Thoracic aorta (tissue), 2 donors: ENCODE data around the gene FAM131C. TPM values are rescaled to one million over a fixed set of nuclear protein-coding genes. Genes with fewer than 3 reads are reported as not detected.

Source experiments
- ATAC-seq: fragments of 150-250 bp; one replicate; pipeline ENCODE4 v1.8.0; 2017; ENCODE audit warnings: low read depth; ENCODE audit not compliant: insufficient number of reproducible peaks, low FRiP score
- DNase-seq: peaks from one replicate; pipeline ENCODE4 v3.0.0-alpha.2; 2020; ENCODE audit warnings: low spot score
- H3K27ac ChIP-seq, 2 donors: fragments of 200-600 bp; sonication (generic); 1 replicate in 1 of 2; 2 replicates in 1 of 2; pipeline ENCODE4 v1.5.1; 2016; ENCODE audit warnings: mild to moderate bottlenecking in 2 of 2, moderate library complexity in 2 of 2
- H3K27me3 ChIP-seq: fragments of 200-600 bp; sonication (generic); replicated peaks from 2 replicates; pipeline ENCODE4 v1.6.0; 2016; ENCODE audit warnings: mild to moderate bottlenecking; ENCODE audit not compliant: insufficient read depth
- H3K36me3 ChIP-seq: fragments of 200-600 bp; sonication (generic); one replicate; pipeline ENCODE4 v1.5.1; 2016
- H3K4me1 ChIP-seq, 2 donors: fragments of 200-600 bp; sonication (generic); 1 replicate in 1 of 2; 2 replicates in 1 of 2; pipeline versions ENCODE4 v1.5.1 to v1.6.0; 2016; ENCODE audit warnings: low read depth in 2 of 2, mild to moderate bottlenecking in 1 of 2; ENCODE audit not compliant: control insufficient read depth in 1 of 2
- H3K4me3 ChIP-seq: fragments of 200-600 bp; sonication (generic); 2 replicates; pipeline ENCODE4 v1.5.1; 2016; ENCODE audit warnings: mild to moderate bottlenecking
- H3K9me3 ChIP-seq: fragments of 200-600 bp; sonication (generic); 2 replicates; pipeline ENCODE4 v1.5.1; 2016
- CTCF ChIP-seq: fragments of 200-600 bp; sonication (generic); IDR thresholded peaks from one replicate; pipeline ENCODE4 v1.5.1; 2019; ENCODE audit warnings: antibody characterized with exemption
- total RNA-seq, 2 donors: library from RNA; depleted of rRNA; stranded (reverse); fragments of >200 nt; gene quantifications; one replicate each; pipeline versions ENCODE4 v1.1.0 to v1.2.3, GENCODE V29; 2016

FAM131C gene
- total RNA-seq, 2 donors from 2014 or later: not detected

DNA sequence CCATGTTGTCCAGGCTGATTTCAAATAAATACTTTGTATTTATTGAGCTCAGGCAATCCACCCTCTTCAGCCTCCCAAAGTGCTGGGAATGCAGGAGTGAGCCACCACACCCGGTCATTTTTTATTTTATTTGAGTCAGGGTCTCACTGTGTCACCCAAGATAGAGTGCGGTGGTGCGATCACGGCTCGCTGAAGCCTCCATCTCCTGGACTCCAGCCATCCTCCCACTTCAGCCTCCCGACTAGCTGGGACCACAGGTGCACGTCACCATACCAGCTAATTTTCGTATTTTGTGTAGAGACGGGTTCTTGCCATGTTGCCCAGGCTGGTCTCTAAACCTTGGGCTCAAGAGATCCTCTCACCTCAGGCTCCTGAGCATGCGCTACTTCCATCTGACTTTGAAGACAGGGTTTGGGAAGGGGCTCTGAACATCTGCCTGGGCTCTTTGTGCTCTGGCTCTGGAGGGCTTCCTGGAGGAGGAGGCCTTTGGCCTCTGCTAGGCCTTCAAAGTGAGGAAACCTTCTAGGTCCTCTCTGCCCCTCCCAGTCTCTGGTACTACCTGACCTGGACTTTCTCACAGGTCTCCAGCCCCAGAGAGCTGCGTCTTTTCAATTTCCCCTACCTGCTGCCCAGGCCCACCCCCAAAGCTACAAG, 61.4 kb downstream of the FAM131C start:
- DNase-seq: no peak
- peaks cover 32 to 47% of the 10 kb centered on the region in 2 donors for H3K4me1 ChIP-seq
- H3K36me3 ChIP-seq: peaks cover 8% of the 10 kb centered on the region
- peak overlapping the region; percentile 97 to 100 for H3K27ac ChIP-seq
- H3K4me3 ChIP-seq: peak overlapping the region; percentile 83
- no peak for TF ChIP-seq CTCF
- ATAC-seq: no peak
- no peaks in the 10 kb centered on the region for H3K27me3 ChIP-seq
- H3K9me3 ChIP-seq: no peaks in the 10 kb centered on the region

DNA sequence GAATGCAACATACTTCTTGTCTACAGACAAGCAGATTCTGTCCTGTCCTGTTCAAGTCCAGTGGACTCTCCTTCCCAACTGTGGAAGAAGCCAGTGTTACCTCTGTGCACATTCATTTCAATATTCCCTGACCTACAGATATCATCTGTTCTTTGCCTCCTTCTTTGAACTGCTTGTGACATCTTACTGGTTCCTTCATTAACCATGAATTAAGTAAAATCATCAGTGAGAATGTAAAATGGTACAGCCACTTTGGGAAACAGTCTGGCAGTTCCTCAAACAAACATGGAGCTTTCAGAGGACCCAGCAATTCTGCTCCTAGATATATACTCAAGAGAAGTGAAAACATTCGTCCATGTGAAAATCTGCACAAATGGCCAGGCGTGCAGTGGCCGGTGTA, 62.6 kb downstream of the FAM131C start:
- Histone ChIP-seq H3K27ac (no peak overlapping the region), H3K36me3 (peaks cover 8% of the 10 kb centered on the region), H3K9me3 (no peaks in the 10 kb centered on the region), H3K4me3 (no peak overlapping the region), H3K27me3 (no peaks in the 10 kb centered on the region), H3K4me1 (peaks cover 32 to 39% of the 10 kb centered on the region in 2 donors)
- ATAC-seq (no peak), DNase-seq (no peak)
- TF ChIP-seq CTCF: no peak

DNA sequence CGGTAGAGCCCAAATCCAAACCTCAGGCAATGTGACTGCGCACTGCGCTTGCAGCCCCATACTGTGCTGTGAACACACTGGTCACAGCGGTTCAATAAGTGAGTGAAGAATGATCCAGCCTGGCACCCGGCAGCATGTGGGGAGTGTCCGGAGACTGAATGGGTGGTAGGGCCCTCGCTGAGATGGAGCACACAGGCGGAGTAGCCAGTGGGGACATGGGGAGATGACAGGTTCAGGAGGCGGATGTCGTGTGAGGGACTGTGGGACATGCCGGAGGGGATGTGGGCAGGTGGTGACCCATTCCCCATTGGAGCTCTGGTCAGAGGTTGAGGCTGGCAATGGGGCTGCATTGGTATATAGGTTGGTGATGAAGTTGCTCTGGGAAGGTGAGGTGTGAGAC, 63.8 kb downstream of the FAM131C start:
- no peaks in the 10 kb centered on the region for H3K36me3 ChIP-seq
- H3K27ac ChIP-seq: no peak overlapping the region
- no peak for TF ChIP-seq CTCF
- no peak for DNase-seq
- ATAC-seq: no peak
- no peak overlapping the region for H3K4me3 ChIP-seq
- H3K9me3 ChIP-seq: no peaks in the 10 kb centered on the region
- peaks cover 21 to 27% of the 10 kb centered on the region in 2 donors for H3K4me1 ChIP-seq
- H3K27me3 ChIP-seq: no peaks in the 10 kb centered on the region

DNA sequence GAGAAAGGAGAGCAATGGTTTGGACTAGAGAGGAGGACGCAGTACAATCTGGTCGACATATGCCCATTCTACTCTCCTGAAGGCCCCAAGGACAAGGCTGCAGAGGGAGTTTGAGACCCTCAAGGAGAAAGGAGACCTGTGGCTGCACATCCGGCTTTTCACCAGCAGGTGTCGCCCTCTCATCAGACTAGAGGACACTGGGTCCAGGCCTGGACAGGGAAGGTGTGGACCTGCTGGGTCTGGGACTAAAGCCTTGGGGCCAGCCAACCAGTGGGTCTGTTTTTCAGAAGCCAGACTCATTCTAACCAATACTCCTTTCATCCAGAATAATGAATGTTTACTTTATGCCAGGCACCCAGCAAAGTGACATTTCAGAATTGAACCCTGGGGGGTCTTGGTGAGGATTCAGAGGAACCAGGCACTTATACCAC, 64.4 kb downstream of the FAM131C start:
- H3K4me3 ChIP-seq: no peak overlapping the region
- no peaks in the 10 kb centered on the region for H3K27me3 ChIP-seq
- no peaks in the 10 kb centered on the region for H3K36me3 ChIP-seq
- peaks cover 14 to 21% of the 10 kb centered on the region in 2 donors for H3K4me1 ChIP-seq
- no peak overlapping the region for H3K27ac ChIP-seq
- H3K9me3 ChIP-seq: no peaks in the 10 kb centered on the region
- peak; percentile 46 for DNase-seq
- ATAC-seq: no peak
- TF ChIP-seq CTCF: peak; percentile 99

Other genes with a start within 250 kb of the FAM131C start
- 10 to 100 TPM; 52.3 to 96.9 TPM for gene SPEN, start 225.9 kb downstream of the FAM131C start, total RNA-seq
- gene ZBTB17, start 97.5 kb downstream of the FAM131C start, total RNA-seq: 10 to 100 TPM; 42.9 to 46.5 TPM
- not detected for gene SRARP, start 69.4 kb downstream of the FAM131C start, total RNA-seq
- 100 to 1,000 TPM; 223 to 430 TPM for gene HSPB7, start 55.6 kb downstream of the FAM131C start, total RNA-seq
- 1 to 10 TPM in 1 of 2 donors, not detected in 1; 4.7 TPM for gene CLCNKA, start 51.6 kb downstream of the FAM131C start, total RNA-seq
- gene CLCNKB, start 29.9 kb downstream of the FAM131C start, total RNA-seq: not detected
- 10 to 100 TPM; 20.3 to 32.9 TPM for gene EPHA2, start 82.4 kb upstream of the FAM131C start, total RNA-seq
- 1 to 10 TPM; 8.1 to 8.5 TPM for gene ARHGEF19, start 139.0 kb upstream of the FAM131C start, total RNA-seq
- gene CPLANE2, start 163.5 kb upstream of the FAM131C start, total RNA-seq: 10 to 100 TPM in 1 of 2 donors, 1 to 10 TPM in 1; 9.3 to 14.6 TPM